ENCODE measurements around the gene RNF128. TPM values are rescaled to one million over a fixed set of nuclear protein-coding genes. Genes with fewer than 3 reads are reported as not detected.
"Not testable (repeated sequence)": the region's sequence is repeated elsewhere in the genome, so short reads cannot be mapped to it uniquely, and the experiment has no call there.

RNF128 gene
- total RNA-seq, 2 experiments from 2014 or later: not detected

DNA sequence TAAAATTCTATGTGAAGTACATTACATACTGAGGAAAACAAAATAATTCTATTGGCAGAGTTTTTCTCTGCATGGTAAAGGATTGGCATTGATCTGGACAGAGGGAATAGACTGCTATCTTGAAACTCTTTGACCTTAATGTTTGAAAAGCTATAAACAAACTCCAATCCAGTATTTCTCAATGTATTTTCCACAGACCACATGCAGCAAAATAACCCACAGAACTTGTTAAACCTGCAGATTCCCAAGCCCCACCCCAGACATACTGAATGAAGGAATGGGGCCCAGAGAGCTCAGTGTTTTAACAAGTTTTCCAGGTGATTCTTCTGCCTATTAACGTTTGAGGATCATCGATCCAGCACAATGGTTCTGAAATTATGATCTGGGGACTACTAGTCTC lies 15.7 kb downstream of the RNF128 start:
- CTCF ChIA-PET: no interaction called here
- POLR2A ChIA-PET: no interaction called here

DNA sequence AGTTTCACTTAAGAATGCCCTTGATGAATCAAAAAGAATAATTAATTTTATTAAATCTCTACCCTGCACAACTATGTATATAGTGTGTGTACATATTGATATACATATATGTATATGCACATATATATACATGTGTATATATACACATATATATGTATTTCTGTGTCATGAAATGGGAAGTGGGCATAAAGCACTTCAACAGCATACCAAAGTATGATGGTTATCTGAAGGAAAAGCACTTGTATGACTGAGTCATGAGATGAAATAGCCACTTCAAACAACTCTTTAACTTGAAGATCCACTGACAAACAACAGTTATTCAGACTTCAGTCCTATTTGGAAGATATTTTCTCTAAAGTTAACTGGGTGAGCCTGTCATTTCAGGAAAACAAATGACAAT lies 16.3 kb downstream of the RNF128 start:
- POLR2A ChIA-PET: no interaction called here
- CTCF ChIA-PET: no interaction called here

GRCh38 chrX:106748377-106748776 lies 21.9 kb downstream of the RNF128 start:
- POLR2A ChIA-PET: no interaction called here

GRCh38 chrX:106751407-106751806 lies 24.9 kb downstream of the RNF128 start:
- ChIA-PET CTCF (no interaction called here), POLR2A (no interaction called here)

More at GRCh38 chrX:106748377-106748776, 21.9 kb downstream of the RNF128 start:
- CTCF ChIA-PET: no interaction called here

DNA sequence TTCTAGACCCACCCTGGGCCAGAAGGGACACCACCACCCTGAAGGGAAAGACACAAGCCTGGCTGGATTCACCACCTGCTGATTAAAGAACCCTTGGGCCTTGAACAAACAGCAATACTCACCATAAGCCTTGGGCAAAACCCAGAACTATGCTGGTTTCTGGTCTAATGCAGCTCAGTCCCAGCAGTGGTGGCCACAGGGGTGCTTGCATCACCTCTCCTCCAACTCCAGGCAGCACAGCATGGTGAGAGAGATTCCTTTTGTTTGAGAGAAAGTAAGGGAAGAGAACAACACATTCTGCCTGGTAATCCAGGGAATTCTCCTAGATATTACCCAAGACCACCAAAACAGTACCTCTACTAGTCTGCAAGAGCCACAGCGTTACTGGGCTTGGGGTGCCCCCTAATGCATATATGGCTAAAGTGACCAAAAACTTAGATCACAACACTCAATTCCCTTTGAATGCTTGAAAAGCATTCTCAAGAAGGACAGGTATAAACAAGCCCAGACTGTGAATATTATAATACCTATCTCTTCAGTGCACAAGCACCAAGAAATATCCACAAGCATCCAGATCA lies 25.7 kb downstream of the RNF128 start:
- CTCF ChIA-PET: no interaction called here
- POLR2A ChIA-PET: no interaction called here

DNA sequence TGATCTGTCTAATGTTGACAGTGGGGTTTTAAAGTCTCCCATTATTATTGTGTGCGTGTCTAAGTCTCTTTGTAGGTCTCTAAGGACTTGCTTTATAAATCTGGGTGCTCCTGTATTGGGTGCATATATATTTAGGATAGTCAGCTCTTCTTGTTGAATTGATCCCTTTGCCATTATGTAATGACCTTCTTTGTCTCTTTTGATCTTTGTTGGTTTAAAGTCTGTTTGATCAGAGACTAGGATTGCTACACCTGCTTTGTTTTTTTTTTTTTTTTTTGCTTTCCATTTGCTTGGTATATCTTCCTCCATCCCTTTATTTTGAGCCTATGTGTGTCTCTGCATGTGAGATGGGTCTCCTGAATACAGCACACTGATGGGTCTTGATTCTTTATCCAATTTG lies 42.8 kb downstream of the RNF128 start:
- CTCF ChIA-PET, POLR2A ChIA-PET: not testable (repeated sequence)

- ChIA-PET POLR2A (no interaction called here), CTCF (no interaction called here)
Observed at GRCh38 chrX:106774981-106775380, 48.5 kb downstream of the RNF128 start.

DNA sequence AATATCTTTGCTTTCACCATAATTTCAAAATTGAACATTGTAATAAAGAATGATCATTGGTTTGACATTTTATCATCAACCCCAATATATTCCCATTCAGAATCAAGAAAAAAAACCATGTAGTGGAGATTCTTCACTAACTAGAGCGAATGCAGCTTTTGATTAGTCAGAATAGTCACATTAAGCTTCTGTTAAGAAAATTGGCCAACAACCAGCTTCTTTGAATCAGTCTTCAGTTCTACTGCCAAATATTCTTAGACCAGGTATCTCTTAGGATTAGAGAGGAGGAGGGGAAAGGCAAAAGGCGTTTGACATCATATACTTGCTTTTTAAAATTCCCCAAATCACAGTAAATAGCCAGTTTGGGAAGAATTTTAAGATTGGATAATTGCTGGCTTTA lies 53.8 kb downstream of the RNF128 start:
- ChIA-PET CTCF (no interaction called here), POLR2A (no interaction called here)

DNA sequence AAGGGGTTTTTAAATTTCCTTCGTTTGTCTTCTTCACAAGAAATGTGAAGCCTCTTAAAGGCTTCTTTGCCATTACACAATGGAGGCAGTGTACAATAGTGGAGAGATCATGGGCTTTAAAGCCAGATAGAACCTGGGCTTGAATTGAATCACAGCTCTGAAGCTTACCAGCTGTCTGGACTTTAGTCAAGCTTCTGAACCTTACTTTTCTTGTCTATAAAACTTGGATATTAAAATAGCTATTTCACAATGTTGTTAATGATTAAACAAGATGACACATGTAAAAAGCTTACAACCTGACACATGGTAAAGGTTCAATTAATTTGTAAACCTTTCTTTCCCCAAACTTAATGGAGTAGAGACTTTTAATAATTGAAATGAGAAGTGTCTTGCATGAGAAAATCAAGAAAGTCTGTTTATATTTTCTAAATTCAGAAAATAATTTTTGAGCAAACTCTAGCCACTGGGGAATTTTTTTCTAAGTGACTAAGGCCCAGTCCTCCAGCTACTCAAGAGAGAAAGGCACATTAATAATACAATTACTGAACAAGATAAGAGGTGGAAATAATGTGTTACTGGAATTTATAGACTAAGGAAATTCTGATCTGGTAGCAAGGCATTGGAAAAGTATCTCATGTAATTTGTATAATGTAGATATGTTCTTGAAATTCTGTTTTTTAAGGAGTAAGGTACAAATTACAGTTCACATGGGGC lies 54.3 kb downstream of the RNF128 start:
- ChIA-PET POLR2A (no interaction called here), CTCF (no interaction called here)

DNA sequence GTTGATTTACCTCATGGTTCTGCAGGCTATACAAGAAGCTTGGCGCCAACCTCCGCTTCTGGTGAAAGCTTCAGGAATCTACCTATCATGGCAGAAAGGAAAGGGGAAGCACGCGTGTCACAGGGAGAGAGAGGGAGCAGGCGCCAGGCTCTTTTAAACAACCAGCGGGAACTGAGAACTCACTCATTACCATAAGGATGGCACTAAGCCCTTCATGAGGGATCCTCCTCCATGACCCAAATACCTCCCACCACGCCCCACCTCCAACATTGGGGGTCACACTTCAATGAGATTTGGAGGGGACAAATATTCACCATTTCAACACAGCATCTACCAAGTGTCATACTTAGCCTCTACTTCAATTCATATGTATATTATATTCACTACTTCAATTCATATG lies 57.2 kb downstream of the RNF128 start:
- ChIA-PET CTCF (no interaction called here), POLR2A (no interaction called here)

DNA sequence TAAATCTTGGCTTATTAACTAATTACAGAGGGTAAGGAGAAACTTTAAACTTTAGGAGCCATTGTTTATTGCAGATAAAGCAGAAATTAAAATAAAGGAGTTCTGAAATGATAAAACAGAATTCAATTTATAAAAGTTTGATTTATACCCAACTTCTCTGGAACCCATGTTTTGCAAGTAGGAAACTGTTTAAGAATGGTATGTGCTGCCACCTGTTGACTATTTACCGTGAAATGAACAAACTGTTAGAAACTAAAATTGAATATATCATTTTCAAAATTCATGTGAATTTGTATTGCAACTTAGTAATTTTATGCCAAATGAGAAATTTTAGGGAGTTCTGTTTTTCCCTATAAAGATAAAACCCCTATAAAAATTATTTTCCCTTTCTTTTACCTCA lies 65.0 kb downstream of the RNF128 start:
- ChIA-PET CTCF (no interaction called here), POLR2A (no interaction called here)

GRCh38 chrX:106802063-106802387 lies 75.5 kb downstream of the RNF128 start:
- POLR2A ChIA-PET: no interaction called here
- CTCF ChIA-PET: no interaction called here

- CTCF ChIA-PET: no interaction called here
- POLR2A ChIA-PET: no interaction called here
Observed at GRCh38 chrX:106802388-106803275, 76.1 kb downstream of the RNF128 start, which contains the start of gene TBC1D8B. Gene TBC1D8B, plus strand, starts transcription at chrX:106802673. Its CDS starts 181 bp downstream, at chrX:106802854.

DNA sequence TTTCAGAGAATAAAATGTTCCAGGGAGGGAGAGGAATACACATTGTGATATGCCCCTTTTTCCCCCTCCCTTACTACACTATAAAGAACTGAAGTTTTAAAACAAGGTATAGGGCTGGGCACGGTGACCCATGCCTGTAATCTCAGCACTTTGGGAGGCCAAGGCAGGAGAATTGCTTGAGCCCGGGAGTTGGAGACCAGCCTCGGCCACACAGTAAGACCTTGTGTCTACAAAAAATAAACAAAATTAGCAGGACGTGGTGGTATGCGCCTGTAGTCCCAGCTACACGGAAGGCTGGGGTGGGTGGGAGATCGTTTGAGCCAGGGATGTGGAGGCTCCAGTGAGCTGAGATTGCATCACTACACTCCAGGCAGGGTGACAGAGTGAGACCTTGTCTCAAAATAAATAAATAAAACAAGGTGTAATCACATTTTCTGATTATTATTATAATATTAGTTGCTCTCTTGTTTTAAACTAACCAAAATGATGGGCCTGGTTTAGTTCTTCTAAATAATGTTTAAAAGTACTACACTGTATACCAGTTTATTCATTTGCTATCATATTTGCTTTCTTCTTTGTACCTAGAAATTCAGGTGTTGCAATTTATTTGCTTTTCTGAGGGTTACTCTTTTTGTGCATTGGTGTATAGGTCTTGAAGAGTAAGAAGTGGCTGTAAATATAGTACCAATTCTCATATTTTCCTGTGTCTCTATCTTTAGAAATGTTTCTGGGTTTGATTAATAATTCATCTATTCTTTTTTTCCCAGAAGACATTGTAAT lies 84.8 kb downstream of the RNF128 start:
- ChIA-PET CTCF (no interaction called here), POLR2A (no interaction called here)

DNA sequence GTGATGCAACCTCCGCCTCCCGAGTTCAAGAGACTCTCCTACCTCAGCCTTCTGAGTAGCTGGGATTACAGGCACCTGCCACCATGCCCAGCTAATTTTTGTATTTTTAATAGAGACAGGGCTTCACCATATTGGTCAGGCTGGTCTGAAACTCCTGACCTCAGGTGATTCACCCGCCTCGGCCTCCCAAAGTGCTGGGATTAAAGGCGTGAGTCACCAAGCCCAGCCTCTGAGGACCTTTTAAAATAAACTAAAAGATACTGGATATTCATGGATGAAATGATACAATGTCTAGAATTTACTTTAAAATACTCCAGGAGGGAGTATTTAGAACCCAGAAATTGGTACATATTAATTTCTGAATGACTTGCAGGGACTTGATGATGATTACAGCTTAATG lies 86.4 kb downstream of the RNF128 start:
- POLR2A ChIA-PET, CTCF ChIA-PET: not testable (repeated sequence)

DNA sequence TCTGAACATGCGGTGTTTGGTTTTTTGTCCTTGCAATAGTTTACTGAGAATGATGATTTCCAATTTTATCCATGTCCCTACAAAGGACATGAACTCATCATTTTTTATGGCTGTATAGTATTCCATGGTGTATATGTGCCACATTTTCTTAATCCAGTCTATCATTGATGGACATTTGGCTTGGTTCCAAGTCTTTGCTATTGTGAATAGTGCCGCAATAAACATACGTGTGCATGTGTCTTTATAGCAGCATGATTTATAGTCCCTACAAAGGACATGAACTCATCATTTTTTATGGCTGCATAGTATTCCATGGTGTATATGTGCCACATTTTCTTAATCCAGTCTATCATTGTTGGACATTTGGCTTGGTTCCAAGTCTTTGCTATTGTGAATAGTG lies 87.6 kb downstream of the RNF128 start:
- CTCF ChIA-PET, POLR2A ChIA-PET: not testable (repeated sequence)

Other genes with a start within 250 kb of the RNF128 start
- 1 to 10 TPM; 6.9 to 7.4 TPM for gene RADX, start 114.7 kb upstream of the RNF128 start, total RNA-seq
- gene TBC1D8B, start 76.0 kb downstream of the RNF128 start, total RNA-seq: 1 to 10 TPM in 1 of 2 experiments, under 1 TPM in 1; 0.99 to 1.1 TPM
- not detected for gene RIPPLY1, start 176.6 kb downstream of the RNF128 start, total RNA-seq
- not detected for gene CLDN2, start 193.7 kb downstream of the RNF128 start, total RNA-seq